ENCODE data around the gene FUOM. TPM values are rescaled to one million over a fixed set of nuclear protein-coding genes. Genes with fewer than 3 reads are reported as not detected.

FUOM gene
- total and polyA plus RNA-seq, 12 donors, result 4.8 to 47.9 (median 15.8) TPM

GRCh38 chr10:133385214-133385613 is 27.4 kb upstream of the FUOM start:
- H3K27me3 ChIP-seq, result no peaks in the 10 kb centered on the region
- DNase-seq, result peak in 1 of 7 donors; percentile 5
- WGBS, 4 donors, result 91 to 98% (median 93%) methylated on average over 2 of the region's 2 CpGs
- H3K4me3 ChIP-seq, result no peak overlapping the region
- peaks cover 0 to 4% of the 10 kb centered on the region in 2 donors for H3K36me3 ChIP-seq (replicated peaks in 1 of 2)
- H3K9me3 ChIP-seq (replicated peaks in 1 of 3), result no peaks in the 10 kb centered on the region
- TF ChIP-seq POLR2A (IDR thresholded peaks at IDR 0.05), result no peak
- no peak for TF ChIP-seq CTCF (IDR thresholded peaks at IDR 0.05)
- intact Hi-C loops (cut with DNase I), result no loop called here
- no peaks in the 10 kb centered on the region for H3K4me1 ChIP-seq (replicated peaks in 1 of 2)
- no peak overlapping the region for H3K27ac ChIP-seq

GRCh38 chr10:133384071-133384470 is 26.3 kb upstream of the FUOM start:
- TF ChIP-seq POLR2A (IDR thresholded peaks at IDR 0.05) (no peak), CTCF (IDR thresholded peaks at IDR 0.05) (no peak)
- Histone ChIP-seq H3K4me3 (no peak overlapping the region), H3K36me3 (replicated peaks in 1 of 2) (peaks cover 0 to 4% of the 10 kb centered on the region in 2 donors), H3K27me3 (no peaks in the 10 kb centered on the region), H3K9me3 (replicated peaks in 1 of 3) (no peaks in the 10 kb centered on the region), H3K4me1 (replicated peaks in 1 of 2) (peaks cover 6% of the 10 kb centered on the region in 2 donors), H3K27ac (no peak overlapping the region)
- DNase-seq, result no peak
- intact Hi-C loops (cut with DNase I), result no loop called here
- WGBS, 4 donors, result 88 to 97% (median 94%) methylated on average over 9 to 13 of the region's 13 CpGs

GRCh38 chr10:133383551-133383950 is 25.7 kb upstream of the FUOM start:
- intact Hi-C loops (cut with DNase I), result no loop called here
- peaks cover 0 to 4% of the 10 kb centered on the region in 2 donors for H3K36me3 ChIP-seq (replicated peaks in 1 of 2)
- no peak for TF ChIP-seq CTCF (IDR thresholded peaks at IDR 0.05)
- TF ChIP-seq POLR2A (IDR thresholded peaks at IDR 0.05), result no peak

GRCh38 chr10:133381036-133381435 is 23.2 kb upstream of the FUOM start:
- Histone ChIP-seq H3K27me3 (no peaks in the 10 kb centered on the region), H3K4me3 (no peak overlapping the region), H3K9me3 (replicated peaks in 1 of 3) (no peaks in the 10 kb centered on the region), H3K27ac (no peak overlapping the region), H3K36me3 (replicated peaks in 1 of 2) (peaks cover 0 to 4% of the 10 kb centered on the region in 2 donors), H3K4me1 (replicated peaks in 1 of 2) (peaks cover 6 to 13% of the 10 kb centered on the region in 2 donors)
- DNase-seq, result no peak
- intact Hi-C loops (cut with DNase I), result no loop called here
- WGBS, 4 donors, result 78 to 86% (median 80%) methylated on average over 6 to 8 of the region's 8 CpGs; no CpG with 5 or more reads in 1 of the 4 donors
- no peak for TF ChIP-seq POLR2A (IDR thresholded peaks at IDR 0.05)
- no peak for TF ChIP-seq CTCF (IDR thresholded peaks at IDR 0.05)

More at GRCh38 chr10:133383551-133383950, 25.7 kb upstream of the FUOM start:
- Histone ChIP-seq H3K27me3 (no peaks in the 10 kb centered on the region), H3K27ac (no peak overlapping the region), H3K4me3 (no peak overlapping the region), H3K9me3 (replicated peaks in 1 of 3) (no peaks in the 10 kb centered on the region), H3K4me1 (replicated peaks in 1 of 2) (peaks cover 6% of the 10 kb centered on the region in 2 donors)
- WGBS, 4 donors, result 89 to 97% (median 93%) methylated on average over 4 of the region's 4 CpGs
- DNase-seq, result no peak
